GM19395 (cell line): ENCODE results near the gene COL11A1.
"Not testable (repeated sequence)": the region's sequence is repeated elsewhere in the genome, so short reads cannot be mapped to it uniquely, and the experiment has no call there.

ENCODE experiments used
- ATAC-seq: cut with Tn5 transposase; IDR thresholded peaks from one replicate; pipeline ENCODE4 v1.9.1; 2021; ENCODE audit warnings: mild to moderate bottlenecking, moderate library complexity; ENCODE audit not compliant: unreplicated experiment

COL11A1 gene

DNA sequence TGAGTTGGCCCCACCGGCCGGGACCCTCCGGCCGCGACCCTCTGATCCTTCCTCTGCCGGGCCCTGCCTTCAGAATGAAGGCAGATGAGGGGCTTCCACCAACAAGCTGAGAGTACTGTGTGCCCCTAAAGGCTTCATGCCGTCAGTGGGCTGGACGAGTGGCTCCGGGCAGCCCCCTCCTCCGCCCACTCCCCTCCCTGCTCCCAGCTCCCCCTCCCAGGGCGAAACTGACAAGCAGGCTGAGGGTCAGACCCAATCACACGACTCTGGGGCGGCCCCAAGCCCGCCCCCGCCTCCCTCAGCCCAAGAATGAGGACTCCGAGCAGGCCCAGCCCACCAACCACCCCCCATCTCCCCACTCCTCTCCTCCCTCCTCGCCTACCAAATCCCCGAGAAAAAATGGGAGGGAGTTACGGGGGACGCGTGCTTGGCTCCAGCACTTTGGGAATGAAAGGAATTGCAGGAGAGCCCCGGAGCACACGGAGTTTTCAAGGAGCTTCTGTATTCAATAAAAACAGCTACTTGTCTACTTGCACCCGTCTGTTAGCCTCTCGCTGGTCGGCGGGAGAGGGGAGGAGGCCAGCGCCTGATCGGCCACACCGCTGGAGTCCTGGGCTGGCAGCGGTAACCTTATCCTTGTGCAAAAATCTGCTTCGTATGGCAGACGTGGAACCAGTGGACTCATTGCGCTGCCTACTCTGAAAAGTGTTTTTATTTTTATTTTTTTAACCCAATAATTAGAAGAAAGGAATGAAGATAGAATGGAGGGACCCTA is at the start of gene COL11A1:
Gene COL11A1 (minus strand): TSS at position 147 of the 775 bp plus-strand sequence. CDS start 344 bp downstream, outside the sequence.
- ATAC-seq = no peak

DNA sequence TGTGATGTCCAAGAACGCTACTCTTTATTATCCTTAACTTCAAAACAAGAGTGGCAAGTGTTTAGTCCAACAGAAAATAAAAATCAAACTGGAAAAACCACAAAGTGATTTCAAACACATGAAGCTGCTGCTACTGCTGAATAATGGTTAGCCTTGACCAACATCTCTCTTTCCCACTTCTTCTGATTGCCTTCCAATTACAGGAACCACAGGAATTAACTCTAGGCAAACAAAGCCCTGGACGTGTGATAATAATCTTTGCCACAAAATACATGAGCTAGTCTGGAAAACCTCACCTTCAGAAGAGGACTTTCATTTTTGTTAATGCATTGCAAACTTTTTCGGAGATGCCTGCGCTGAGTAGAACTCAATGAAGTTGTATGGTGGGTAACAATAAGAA is 48.6 kb upstream of the COL11A1 start:
- ATAC-seq = no peak

DNA sequence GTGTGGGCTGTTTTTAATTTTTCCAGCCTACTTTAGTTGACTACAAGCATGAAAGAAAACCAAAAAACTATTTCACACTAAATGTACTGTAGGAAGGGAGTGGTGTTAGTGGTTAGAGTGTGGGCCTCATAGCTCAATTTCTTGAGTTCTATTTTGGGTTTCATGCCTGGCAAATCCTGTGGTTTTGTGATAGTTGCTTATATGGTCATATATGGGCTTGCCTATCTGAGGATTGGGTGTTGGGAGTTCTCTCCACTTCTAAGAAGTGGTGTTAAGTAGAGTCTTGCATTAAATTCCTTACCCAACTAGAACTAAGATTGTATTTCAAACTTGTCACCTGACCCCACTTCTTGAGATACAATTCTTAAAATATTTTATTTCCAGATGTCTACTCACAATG is 37.8 kb upstream of the COL11A1 start:
- ATAC-seq = no peak

DNA sequence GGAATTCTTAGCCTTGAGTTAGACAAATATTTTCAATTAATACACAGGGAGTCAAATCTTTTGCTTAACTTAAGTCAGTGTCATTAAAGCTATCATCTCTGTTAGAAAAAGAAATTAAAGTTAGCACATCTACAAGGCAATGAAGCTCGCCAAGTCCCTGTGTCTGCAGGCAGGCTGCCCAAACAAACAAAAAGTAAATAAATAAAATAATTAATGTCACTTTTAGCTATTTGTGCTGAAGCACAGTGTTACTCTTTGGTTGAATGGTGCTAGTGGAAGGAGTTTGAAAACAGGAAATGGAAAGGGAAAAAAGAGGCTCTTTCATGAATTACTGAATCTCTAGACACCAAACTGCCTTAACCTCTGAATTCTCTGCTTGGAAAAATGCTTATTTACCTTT is 37.1 kb upstream of the COL11A1 start:
- ATAC-seq = no peak

DNA sequence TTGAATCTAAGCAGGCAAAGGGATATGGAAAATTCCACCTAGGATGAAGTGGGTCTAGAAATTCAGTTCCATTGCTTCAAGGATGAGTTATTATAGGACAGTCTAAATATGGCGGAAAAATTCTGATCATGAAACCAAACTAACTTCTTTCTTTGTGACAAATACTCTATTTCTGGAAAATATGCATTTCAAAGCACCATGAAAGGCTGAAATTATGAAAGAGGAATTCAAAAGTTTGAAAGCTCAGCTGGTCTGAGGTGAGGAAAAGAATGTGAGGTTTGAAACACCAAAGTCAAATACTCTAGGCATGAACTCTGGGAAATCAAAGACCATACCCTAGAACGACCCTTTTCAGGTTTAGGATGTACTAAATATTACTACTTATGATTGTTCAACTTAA is 36.4 kb upstream of the COL11A1 start:
- no peak for ATAC-seq

DNA sequence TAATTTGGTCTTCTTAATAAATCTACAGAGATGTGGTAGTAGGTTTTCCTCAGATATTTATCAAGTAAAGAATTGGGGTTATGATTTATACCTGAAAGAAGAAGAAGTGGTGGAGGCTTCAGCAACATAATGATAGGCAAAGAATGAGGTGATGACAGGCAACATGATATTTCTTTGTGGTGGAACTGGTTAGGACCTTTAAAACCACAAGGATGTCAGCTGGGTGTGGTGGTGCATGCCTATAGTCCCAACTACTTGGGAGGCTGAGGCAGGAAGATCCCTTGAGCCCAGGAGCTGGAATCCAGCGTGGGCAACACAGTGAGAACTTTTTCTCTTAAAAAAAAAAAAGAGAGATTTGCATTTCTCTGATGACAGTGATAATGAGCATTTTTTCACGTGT is 34.1 kb upstream of the COL11A1 start:
- ATAC-seq = no peak

DNA sequence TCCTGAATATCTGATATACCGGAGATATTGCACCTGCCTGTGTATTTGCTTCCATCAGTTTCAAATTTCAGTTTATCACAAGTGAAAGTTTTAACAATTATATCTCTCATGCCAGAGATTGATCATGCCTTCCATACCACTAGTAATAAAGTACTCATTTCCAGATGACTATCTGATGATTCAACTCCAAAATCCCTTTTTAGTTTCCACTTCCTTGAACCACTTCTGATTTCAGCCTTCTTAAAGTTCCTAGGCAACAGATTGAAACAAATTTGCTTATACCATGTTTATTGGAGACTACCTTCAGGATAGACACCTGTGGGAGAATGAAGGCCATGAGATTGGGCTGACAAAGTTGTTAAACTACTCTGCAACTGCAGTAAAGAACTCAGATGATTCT is 21.5 kb upstream of the COL11A1 start:
- no peak for ATAC-seq

DNA sequence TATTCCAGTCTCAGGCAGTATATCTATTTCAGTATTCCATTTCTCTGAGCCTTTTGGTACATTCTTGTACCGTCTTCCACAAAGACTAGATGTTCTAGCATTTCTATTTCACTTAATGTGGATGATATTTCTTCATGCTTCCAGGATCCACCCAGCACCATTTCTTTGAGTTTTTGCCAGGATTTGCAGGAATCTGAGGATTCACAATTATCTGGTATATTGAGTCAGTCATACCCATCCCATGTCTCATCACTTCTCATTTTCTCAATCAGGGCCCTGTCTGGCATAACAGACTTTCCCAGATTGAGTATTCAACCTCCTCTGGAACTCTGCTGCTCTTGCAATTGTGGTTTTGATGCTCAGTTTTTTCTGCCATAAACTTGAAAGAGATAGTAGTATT is 20.9 kb upstream of the COL11A1 start:
- ATAC-seq = no peak

DNA sequence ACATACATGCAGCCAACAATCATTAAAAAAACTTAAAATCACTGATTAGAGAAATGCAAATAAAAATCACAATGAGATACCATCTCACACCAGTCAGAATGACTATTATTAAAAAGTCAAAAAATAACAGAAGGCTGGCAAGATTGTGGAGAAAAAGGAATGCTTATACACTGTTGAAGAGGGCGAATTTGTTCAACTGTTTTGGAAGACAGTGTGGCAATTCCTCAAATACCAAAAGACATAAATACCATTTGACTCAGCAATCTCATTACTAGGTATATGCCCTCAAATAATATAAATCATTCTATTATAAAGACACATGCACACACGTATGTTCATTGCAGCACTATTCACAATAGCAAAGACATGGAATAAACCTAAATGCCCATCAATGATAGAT is 19.9 kb upstream of the COL11A1 start:
- ATAC-seq = not testable (repeated sequence)

DNA sequence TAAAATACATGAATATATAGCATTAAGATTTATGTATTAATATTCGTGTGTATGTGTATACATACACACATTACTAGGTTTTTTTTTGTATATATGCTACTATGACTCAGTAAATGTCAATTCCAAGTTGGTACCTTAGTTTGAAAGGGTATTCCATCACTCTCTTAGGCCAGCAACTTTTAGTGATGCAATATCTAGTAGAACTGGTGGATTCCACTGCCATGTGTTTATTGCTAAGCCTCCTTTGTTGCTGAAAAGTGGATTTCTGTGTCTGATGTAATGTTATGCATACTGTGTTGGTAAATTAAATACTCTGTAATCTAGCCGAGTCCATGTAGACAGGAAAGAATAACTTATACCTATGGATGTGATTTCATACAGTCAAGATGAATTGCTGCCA is 16.9 kb upstream of the COL11A1 start:
- ATAC-seq = no peak

DNA sequence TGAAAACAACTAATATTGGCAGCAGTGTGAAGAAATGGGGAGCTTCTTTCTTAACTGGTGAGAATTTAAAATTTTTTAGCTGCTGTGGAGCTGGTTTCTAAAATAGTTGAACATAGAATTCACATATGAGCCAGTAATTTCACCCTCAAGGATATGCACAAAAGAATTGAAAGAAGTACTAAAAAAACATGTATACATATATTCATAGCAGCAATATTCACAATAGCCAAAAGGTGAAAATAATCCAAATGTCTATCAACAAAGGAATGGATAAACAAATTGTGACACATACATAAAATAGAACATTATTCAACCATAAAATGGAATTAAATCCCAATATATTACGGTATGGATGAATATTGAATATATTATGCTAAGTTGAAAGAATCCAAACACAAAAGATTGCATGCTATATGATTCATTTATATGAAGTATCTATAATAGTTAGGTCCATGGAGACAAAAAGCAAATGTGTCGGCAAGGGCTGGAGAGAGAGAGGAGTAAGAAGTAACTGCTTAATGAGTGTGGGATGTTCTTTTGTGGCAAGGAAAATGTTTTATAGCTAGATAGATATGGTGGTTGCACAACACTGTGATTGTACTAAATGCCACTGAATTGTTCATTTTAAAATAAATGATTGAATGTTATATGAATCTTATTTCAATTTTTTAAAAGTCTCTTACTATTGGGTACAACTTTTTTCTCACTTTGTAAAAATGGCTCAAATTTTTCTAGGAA is 14.8 kb upstream of the COL11A1 start:
- no peak for ATAC-seq

DNA sequence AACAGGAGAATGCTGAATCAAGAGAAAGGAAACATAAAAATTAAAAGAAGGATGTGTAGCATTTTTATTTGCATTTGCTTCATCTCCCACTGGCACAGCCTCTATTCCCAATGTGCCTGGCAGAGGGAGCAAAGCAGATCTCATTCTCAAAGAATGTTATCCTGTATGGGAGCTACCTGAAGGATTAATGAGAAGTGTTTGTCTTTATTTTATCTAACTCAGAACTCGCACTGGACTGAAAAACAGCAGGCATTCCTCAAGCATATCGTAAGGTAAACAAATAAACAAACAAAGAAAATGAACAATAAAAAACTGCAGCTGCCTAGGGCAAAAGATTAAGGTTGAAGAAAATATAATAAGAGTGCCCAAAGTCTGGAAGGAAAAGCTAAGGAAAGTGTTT is 12.7 kb upstream of the COL11A1 start:
- no peak for ATAC-seq

DNA sequence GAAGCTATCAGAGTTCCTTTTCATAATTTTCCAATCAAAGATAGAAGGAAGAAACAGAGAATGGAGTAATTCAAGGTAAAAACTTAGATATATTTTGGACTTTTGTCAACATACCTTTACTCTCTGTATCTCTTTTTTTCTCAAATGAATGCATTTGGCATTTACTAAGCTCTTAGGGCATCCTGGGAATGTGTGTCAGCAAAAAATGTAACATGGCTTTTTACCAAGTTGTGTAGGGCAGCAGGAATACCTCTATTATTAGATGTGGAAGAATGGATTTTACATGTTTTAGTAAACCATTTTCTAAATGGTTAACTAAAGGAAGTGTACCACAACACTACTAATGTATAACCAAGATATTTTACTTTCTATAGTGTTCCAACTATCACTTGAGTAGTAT is 4.2 kb upstream of the COL11A1 start:
- no peak for ATAC-seq

DNA sequence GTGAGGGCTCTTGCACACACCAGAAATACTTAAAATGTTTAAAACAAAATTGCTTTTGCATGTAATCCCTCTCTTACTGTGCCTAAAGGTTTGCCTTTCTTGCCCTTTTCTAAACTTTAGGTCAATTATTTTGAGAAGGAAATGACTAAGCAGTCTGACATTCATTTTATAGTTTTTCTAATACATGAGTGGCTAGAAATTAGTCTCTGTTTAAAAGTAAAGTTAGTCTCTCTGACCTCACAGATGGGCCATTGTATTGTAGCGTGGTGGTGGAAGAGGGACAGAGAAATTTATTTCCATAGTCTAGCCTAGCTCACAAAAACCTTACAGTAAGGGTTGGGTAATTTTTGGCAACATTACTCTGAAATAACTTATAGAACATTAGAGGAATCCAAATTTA is 3.6 kb upstream of the COL11A1 start:
- ATAC-seq = no peak

DNA sequence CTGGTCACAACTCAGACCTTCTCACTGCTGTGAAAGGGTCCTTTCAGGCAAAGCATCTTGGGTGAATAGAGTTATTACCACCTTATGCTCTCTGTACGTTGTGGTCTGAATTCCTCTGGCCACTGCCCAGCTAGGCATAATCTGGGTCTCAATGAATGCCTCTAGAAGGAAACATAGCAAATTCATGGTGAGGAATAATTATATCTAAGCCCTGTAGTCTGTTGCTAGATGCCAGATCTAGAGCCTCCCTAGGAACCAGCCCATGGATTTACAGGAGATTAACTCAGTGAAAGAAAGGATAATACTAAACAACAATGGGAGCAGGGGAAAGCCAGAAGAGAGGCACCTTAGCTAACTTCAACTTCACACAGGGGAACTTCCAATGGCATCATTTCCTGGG is 2.4 kb upstream of the COL11A1 start:
- ATAC-seq = no peak

DNA sequence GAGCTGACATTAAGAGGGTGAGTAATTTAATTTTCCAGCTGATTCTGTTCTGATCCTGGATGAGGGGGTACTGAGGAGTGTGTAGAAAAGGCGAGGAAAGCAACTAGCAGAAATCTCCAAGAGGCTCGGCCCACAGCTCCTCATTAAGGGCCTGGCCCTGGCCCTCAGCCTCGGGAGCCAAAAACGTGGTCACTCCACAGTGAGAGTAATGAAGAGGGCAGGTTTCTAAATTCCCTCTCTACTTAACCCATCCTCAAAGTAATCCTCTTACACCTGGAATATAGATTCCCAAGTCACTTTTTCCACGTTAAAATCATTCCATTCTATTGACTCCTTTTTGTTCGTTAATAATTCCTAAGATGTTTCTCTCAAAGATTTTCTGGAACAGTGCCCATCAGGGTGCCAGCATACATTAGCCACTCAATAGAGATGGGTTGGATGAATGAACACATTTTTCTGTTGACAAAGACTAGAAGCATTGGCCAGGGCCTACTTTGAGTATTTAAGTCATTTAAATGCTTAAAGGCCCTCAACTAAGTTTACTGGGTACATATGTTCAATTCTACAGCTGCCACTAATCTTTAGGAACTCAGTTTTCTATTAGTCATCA is 1.1 kb upstream of the COL11A1 start:
- no peak for ATAC-seq

DNA sequence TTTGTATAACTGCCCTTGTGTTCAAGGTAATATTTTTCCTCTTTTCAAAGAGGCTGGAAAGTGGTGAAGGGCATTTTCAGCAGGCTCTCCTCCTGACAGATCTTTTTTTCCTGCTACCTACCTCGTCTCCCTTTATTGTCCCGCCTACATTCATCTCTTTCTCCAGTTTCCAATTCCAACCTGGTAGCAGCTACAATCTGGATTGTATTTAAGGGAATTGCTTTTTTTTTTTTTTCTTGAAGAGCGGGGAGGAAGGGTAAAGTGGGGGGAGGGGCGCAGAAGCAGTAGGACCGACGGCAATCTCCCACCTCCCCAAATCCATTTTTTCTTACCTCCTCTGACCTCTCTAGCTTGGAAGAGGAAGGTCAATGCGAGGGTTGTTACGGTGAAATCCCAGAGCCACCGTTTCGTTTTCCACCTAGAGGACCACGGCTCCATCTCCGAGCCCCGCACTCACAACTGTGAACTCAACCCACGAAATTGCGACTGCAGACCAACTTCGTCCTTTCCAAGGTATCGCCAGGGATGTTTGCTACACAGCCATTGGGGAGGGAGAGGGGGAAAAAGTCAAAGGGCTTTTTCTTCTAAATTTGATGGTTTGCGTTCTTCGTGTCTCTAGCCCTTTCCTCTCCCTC is 464 bp downstream of the COL11A1 start:
- ATAC-seq = no peak

DNA sequence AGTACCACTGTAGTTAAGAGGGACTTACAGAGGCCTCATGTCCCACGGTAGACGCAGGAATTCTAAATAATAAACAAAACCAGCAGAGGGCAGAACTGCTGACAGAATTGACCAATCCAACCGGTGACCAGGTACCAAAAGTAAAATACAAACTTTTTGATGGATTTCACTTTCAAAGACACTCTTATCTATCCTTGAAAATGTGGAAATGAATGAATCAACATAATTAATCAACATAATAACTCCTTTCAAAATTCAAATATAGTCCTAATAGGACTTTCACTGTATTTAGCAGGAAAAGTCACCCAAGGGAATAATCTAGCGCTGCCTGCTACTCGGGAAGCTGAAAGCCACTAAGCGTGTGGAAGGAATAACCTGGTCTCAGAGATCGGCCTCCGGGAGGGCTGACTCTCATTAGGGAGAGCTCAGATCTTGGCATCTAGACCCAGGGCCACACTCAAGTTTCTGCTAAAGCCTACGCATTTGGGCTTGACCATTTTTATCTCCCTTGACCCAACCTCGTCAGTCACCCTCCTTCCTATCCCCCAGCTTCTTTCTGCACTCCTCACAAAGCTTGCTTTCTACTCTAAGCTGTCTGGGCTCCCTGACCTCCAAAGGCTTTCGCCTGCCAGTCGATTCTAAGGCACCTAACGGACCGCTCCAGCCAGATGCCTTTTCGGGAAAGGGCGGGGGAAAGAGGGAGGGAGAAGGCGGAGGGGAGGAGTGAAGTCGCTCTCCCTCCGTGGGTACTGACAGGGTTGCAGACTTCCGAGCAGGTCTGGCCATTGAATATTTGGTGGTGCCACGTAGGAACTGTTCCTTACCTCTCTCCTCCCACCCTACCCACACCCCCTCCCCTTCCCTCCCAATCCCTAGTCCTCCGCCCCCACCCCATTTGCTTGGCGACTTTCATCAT is 1.6 kb downstream of the COL11A1 start:
- ATAC-seq = peak; percentile 87

DNA sequence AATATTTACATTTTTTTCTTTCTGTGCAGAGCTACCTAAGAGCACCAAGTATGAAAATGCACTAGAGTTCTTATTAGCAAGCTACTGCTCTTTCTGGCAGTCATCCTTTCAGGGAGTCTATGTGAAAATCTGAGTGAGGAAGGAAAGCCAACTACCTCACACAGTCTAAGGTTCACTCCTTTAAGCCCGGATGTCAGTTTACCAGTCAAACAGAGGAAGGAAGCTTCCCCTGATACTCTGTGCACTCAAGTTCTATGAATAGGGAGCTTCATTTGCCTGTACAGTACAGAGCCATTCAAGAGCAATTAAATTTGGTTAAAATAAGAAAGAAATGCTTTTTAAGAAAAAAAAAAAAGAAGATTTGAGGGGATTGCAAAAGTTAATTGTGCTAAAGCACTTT is 6.9 kb downstream of the COL11A1 start:
- no peak for ATAC-seq

DNA sequence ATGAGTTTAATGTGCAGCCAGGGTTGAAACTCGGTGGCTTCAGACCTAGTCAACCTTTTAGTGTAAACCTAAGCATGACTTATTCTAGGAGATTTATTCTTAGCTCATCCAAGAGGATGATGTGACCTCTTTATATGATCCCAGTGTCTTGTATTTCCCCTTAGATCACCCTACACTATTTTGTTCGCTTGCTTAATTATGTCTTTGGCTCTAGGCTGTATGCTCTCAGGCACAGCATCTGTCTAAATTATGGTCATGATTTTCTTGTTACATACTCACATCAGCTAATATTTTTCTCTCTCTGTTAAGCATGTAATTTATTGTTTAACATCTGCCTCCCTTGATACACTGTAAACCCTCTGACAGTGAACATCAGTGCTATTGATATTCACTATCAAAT is 19.1 kb downstream of the COL11A1 start:
- no peak for ATAC-seq

DNA sequence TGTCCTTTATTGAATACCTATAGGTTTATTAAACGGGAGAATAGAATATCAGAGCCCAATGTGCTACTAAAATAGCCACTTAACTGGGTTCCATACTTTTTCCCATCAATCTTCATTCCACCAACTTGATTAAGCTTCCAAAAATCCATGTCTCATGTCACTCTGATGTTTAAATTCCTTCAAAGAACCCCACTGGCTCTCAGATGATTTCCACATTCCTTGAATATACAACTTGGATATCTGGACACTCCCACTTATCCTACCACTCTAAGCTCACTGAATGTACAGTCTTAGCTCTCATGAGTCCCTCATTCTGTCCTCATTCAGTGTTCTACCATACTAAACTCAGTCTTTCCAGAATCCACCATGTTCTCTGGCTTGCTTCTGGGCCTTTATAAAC is 21.1 kb downstream of the COL11A1 start:
- no peak for ATAC-seq
